ENCODE data around the gene EEF1AKMT3. TPM values are rescaled to one million over a fixed set of nuclear protein-coding genes. Genes with fewer than 3 reads are reported as not detected.

The EEF1AKMT3 gene
- total RNA-seq = 3.3 and 4.3 TPM in 2 replicates

DNA sequence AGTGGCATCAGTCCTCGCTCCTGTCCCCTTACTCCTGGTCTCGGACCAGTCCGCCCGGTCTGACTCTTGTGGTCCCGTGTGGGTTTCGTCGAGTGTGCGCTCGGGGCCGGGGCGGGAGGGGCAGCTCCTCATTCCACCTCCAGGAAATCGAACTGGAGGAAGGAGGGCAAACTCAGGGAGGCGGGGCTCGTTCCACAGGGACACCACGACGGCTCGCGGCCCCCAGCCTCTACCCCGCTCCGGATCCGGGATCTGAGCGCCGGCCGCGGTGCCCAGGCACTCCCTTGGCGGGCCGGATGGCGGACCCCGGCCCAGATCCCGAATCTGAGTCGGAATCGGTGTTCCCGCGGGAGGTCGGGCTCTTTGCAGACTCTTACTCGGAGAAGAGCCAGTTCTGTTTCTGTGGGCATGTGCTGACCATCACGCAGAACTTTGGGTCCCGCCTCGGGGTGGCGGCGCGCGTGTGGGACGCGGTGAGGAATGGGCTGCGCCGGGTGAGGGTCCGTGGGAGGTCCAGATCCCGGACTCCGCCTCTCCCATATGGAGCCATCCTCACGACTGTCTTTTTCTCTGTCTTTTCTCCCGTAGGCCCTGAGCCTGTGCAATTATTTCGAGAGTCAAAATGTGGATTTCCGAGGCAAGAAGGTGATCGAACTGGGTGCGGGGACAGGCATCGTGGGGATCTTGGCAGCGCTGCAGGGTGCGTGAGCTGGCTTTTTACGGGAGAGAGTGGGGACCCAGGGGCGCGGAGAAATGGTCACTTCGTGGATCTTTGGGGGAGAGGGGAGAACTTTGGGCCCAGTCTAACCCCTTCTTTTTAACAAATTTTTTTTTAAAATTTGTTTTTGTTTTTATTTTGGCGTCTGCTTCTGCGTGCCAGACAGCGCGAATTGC lies at the start of gene EEF1AKMT3:
EEF1AKMT3 (plus strand) TSS at position 186 of the 894 bp plus-strand sequence; CDS start at position 297, 111 bp downstream.
- peak; percentile 63 for DNase-seq

DNA sequence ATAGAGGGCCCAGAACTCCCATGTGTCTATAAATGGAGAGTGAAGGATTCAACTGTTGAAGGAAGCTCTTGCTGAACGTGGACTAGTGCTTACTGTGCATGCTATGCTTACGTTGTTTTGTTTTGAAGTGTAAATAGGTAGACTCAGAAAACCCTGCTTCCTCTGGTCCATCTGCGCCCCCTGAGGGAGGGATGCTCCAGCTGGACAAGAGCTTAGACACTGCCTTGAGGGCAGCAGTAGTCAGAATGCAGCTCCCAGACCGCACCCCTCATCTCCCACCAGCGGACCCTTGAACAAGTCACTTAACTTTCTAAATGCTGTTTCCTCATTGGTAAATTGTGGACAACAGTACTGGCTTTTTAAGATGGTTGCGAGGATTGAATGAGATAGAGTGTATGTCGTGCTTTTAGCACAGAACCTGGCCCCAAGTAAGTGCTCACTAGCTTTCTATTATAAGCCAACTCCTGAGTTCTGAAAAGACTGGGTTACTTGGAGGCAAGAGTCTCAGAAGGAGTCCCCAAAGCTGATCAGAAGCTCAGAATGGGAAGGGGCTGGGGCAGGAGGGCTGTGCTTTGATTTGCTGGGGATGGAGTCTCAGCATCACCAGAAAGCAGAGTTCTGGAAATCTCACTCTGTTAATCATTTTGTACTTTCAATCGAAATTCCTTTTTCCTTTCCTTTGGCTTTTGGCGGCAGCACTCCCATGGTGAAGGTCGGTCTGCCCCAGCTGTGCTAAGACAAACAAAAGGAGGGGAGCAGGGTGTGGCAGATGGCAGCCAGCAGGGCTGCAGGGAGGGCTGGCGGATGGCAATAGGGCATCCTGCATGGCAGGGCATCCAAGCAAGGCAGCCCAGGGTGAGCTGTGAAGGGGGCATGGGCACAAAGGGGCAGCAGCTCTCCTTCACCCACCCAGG lies 49.4 kb upstream of the EEF1AKMT3 start:
- DNase-seq = no peak

DNA sequence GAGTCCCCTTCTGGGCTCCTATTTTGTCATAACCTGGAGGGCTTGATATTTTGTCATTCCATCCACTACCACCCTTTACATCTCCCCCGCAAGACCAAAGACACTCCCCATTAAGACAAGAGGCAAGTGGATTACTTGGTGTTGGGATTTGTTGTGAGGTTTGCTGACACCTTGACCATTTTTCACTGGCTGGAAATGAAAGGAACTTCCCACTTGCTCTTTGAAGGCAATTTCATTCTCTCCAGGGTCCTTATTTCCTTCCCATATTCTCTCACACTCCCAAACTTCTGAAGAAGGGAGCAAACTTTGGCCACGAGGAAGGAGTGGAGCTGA lies 48.8 kb upstream of the EEF1AKMT3 start:
- no peak for DNase-seq

GRCh38 chr12:57724003-57724935 lies 48.1 kb upstream of the EEF1AKMT3 start:
- DNase-seq = no peak

DNA sequence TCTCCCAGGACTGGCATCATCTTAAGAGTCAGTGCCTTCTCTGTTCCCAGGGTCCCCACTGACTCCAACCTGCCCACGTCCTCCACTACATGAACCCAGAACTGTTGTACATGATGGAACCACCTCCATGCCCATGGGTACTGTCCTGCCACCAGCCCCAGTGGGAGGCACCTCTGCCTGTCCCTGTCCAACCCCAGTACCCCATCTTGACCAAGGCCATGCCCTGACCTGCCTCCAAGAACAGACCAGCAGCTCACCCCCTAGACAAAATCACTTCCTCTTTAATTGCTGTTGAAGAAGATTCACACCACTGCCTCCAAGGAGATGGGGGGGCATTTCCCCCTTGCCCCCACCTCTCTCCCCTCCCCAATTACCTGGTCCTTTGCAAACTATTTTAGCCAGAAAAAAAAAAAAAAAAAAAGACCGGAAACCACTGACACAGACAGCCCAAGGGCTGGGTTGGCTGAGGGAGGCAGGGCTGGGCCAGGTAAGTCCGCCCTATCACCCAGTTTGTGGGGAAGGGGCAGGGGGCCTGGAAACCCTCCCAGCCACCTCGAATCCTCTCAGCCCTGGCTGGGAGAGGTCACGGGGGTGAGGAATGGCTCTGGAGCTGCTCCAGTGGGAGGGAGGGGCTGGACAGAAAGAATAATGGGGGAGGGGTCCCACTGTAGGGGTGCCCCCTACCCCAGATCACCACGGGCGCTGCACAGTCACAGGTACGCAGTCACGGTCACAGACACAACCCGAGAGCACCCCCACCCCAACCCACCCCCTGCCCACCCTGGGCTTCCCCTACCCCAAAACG lies 47.3 kb upstream of the EEF1AKMT3 start:
- no peak for DNase-seq

GRCh38 chr12:57725851-57726150 lies 46.6 kb upstream of the EEF1AKMT3 start:
- DNase-seq = no peak

GRCh38 chr12:57726151-57726883 lies 46.1 kb upstream of the EEF1AKMT3 start:
- peak; percentile 86 for DNase-seq

DNA sequence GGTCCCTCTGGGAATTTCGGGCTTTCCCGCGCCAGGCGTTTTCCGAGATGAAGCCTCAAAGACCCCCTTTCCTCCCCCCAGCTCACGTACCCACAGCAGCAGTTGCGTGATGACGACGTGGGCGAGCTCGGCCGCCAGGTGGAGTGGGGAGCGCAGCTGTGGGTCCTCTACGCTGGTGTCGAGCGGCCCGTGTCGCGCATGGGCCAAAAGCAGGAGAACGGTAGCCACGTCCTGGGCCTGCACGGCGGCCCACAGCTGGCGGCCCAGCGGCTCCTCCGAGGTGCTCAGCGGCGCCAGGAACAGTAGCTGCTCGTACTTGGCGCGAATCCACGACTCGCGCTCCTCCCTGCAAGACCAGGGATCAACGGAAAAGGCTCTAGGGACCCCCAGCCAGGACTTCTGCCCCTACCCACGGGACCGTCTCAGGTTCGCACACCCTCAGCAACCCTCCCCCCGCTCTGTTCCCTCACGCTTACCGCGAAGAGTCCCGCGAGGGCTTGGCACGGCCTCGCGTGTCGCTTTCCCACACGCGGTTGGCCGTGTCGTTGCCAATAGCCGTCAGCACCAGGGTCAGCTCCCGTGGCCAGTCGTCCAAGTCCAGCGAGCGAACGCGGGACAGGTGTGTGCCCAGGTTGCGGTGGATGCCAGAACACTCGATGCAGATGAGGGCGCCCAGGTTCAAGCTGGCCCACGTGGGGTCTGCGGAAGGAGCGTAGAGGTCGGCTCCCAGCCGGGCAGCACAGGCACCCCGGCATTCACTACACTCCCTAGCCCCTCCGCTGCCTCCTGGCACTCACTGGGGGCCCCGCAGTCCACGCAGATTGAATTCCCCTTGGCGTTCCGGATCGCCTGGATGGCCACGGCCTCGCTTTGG lies 45.3 kb upstream of the EEF1AKMT3 start:
- DNase-seq = peak; percentile 43

DNA sequence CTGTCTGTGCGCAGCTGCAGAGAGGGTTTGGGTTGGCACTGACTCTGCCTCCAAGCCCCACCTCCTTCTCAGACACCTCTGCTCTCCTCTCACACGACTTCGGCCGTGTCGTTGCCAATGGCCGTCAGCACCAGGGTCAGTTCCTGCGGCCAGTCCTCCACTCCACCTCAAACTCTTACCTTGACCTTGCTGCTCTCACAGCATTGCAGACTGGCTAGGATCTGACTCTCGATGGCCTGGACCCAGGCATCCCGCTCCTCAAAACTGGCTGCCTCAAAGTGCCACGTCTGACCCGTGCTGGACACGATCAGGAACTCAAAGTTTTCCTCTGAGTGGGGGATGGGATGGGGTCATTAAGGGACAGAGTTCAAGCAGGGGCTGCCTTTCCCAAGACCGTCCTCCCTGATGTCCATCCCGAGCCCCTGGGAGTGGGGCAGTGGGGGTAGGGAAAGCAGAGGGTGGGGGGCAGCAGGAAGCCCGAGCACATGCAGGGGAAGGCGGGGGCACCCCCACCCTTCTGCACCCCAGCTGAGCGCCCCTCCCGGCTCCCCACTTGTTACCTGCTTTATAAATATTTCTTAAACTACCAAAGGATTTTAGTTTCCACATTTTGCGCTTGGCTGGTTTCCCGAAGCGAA lies 44.5 kb upstream of the EEF1AKMT3 start:
- DNase-seq = no peak

DNA sequence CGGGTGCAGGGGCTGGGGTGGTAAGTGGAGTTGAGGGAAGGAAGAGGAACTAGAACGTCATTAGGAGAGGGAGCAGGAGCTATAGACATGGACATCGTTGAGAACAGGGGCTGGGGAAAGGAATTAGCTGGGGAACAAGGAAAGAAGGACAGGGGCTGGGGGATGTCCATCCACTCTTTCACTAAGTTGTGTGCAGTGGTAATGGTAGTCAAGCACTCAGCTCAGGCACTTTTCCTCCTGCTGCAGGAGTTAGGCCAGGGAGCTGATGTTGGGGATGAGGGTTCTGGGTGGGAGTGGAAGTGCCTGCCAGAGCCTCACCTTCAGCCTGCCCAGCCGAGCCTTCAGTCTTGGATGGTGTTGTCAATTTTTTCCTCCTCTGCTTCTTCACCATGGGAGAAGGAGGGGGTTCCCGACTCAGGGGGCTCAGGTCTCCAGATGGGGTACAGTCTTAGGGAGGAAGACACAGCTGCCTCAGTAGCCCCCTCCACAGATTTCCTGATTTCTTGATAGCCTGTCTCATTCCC lies 43.0 kb upstream of the EEF1AKMT3 start:
- DNase-seq = no peak

- DNase-seq = no peak
Measured at GRCh38 chr12:57730336-57731067, 41.9 kb upstream of the EEF1AKMT3 start.

DNA sequence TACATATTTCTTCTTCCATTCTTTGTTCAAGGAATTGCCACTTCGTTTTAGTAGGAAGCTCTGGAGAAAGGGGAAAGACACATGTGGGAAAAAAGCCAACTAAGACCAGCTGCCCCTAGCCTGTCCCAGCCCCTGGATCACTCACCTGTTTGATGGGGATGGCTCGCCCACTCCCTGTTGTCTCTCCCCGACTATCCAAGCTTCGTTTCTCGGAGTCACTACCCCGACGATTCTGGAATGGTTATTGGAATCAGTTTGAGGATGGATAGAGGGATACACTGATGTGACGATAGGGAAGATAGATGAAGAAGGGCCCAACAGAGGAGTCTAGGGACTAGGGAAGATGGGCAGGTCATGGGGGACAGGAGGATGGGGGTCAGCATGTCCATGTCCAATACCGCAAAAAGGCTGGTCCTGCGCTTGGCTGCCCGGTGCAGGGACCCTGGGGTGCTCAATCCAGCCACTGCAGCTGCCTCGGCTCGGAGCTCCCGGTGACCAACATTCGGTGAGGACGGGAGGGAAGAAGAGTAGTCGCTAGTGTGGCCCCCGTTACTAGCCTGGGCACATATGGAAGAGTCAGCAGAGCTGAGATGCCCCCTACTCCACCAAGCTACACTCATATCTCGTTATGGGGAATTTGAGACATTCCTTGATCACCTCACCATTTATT lies 40.9 kb upstream of the EEF1AKMT3 start:
- DNase-seq = no peak

GRCh38 chr12:57732270-57732669 lies 40.1 kb upstream of the EEF1AKMT3 start:
- DNase-seq = no peak

GRCh38 chr12:57732726-57733593 lies 39.5 kb upstream of the EEF1AKMT3 start:
- no peak for DNase-seq

GRCh38 chr12:57733928-57734327 lies 38.5 kb upstream of the EEF1AKMT3 start:
- DNase-seq = no peak

DNA sequence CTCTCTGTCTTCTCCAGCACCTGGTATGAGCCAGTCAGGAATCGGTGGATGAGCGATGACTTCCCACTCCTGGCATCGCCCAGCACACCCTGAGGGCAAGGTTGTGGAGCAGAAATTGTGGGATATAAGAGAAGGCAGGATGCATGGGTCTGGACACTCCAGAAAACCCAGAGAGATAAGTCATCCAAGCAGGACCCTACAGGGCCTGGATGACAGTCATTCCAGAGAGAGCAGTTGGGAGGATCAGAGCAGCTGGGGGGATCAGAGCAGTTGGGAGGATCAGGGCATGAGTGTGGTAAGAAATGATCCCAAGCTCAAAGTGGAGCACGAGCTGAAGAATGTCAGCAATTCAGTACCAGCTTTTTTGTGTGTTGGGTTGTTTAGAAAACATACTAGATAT lies 37.8 kb upstream of the EEF1AKMT3 start:
- DNase-seq = no peak

All from dermis blood vessel endothelial cell (primary cell).